HS-27A (cell line): ENCODE results near the gene PRPSAP2.
"Not testable (repeated sequence)": the region's sequence is repeated elsewhere in the genome, so short reads cannot be mapped to it uniquely, and the experiment has no call there.

Experiments
- DNase-seq: peaks from one replicate; pipeline ENCODE4 v3.0.0-alpha.2; 2012; ENCODE audit warnings: low read depth, missing footprints

Gene PRPSAP2

GRCh38 chr17:18857864-18858566, at the start of gene PRPSAP2:
Gene PRPSAP2 (plus strand): TSS chr17:18858131. CDS start chr17:18865834, 7,703 bp downstream.
- DNase-seq: peak; percentile 84

GRCh38 chr17:18815924-18816323, 42.0 kb upstream of the PRPSAP2 start:
- DNase-seq: not testable (repeated sequence)

GRCh38 chr17:18816489-18817371, 41.2 kb upstream of the PRPSAP2 start:
- DNase-seq: not testable (repeated sequence)

GRCh38 chr17:18821430-18821829, 36.5 kb upstream of the PRPSAP2 start:
- DNase-seq: not testable (repeated sequence)

GRCh38 chr17:18827613-18828012, 30.3 kb upstream of the PRPSAP2 start:
- not testable (repeated sequence) for DNase-seq

GRCh38 chr17:18848501-18848900, 9.4 kb upstream of the PRPSAP2 start:
- no peak for DNase-seq

- DNase-seq: no peak
Measured at GRCh38 chr17:18850679-18851078, 7.3 kb upstream of the PRPSAP2 start.

- DNase-seq: no peak
Measured at GRCh38 chr17:18851201-18851600, 6.7 kb upstream of the PRPSAP2 start.

- DNase-seq: no peak
Measured at GRCh38 chr17:18854956-18855355, 3.0 kb upstream of the PRPSAP2 start.

GRCh38 chr17:18855831-18856569, 1.9 kb upstream of the PRPSAP2 start:
- DNase-seq: peak; percentile 94

- DNase-seq: no peak
Measured at GRCh38 chr17:18856570-18856915, 1.4 kb upstream of the PRPSAP2 start.

- DNase-seq: no peak
Measured at GRCh38 chr17:18858567-18859245, 775 bp downstream of the PRPSAP2 start.

- DNase-seq: no peak
Measured at GRCh38 chr17:18859256-18859655, 1.3 kb downstream of the PRPSAP2 start.

GRCh38 chr17:18860161-18860972, 2.4 kb downstream of the PRPSAP2 start:
- DNase-seq: no peak

GRCh38 chr17:18862011-18862410, 4.1 kb downstream of the PRPSAP2 start:
- no peak for DNase-seq

GRCh38 chr17:18864996-18865395, 7.1 kb downstream of the PRPSAP2 start:
- not testable (repeated sequence) for DNase-seq

GRCh38 chr17:18866866-18867813, 9.2 kb downstream of the PRPSAP2 start:
- DNase-seq: no peak

- no peak for DNase-seq
Measured at GRCh38 chr17:18877104-18877645, 19.2 kb downstream of the PRPSAP2 start.

GRCh38 chr17:18888766-18889290, 30.9 kb downstream of the PRPSAP2 start:
- DNase-seq: no peak
